COLO668 (cell line): ENCODE results near the gene BCDIN3D.

Experiments used
- DNase-seq: peaks from one replicate; lab custom pipeline; 2025; ENCODE audit not compliant: unreplicated experiment; lab: John Stamatoyannopoulos, UW

BCDIN3D gene

GRCh38 chr12:49823350-49823749 lies 19.6 kb downstream of the BCDIN3D start:
- DNase-seq: no peak

- no peak for DNase-seq
Measured at GRCh38 chr12:49821373-49822287, 21.3 kb downstream of the BCDIN3D start.

GRCh38 chr12:49819786-49820185 lies 23.1 kb downstream of the BCDIN3D start:
- no peak for DNase-seq

GRCh38 chr12:49818241-49818895 lies 24.5 kb downstream of the BCDIN3D start:
- no peak for DNase-seq

GRCh38 chr12:49813131-49813530 lies 29.8 kb downstream of the BCDIN3D start:
- no peak for DNase-seq

GRCh38 chr12:49811961-49812401 lies 30.9 kb downstream of the BCDIN3D start:
- no peak for DNase-seq

GRCh38 chr12:49811136-49811535 lies 31.8 kb downstream of the BCDIN3D start:
- DNase-seq: no peak

- no peak for DNase-seq
Measured at GRCh38 chr12:49809906-49810389, 33.0 kb downstream of the BCDIN3D start.

GRCh38 chr12:49809381-49809905 lies 33.5 kb downstream of the BCDIN3D start:
- no peak for DNase-seq

GRCh38 chr12:49808686-49809380 lies 34.1 kb downstream of the BCDIN3D start:
- DNase-seq: no peak

- DNase-seq: no peak
Measured at GRCh38 chr12:49807991-49808580, 34.8 kb downstream of the BCDIN3D start.

GRCh38 chr12:49806877-49807276 lies 36.0 kb downstream of the BCDIN3D start:
- DNase-seq: no peak

- no peak for DNase-seq
Measured at GRCh38 chr12:49806321-49806813, 36.5 kb downstream of the BCDIN3D start.

- no peak for DNase-seq
Measured at GRCh38 chr12:49805409-49805808, 37.5 kb downstream of the BCDIN3D start.

- no peak for DNase-seq
Measured at GRCh38 chr12:49804821-49805220, 38.1 kb downstream of the BCDIN3D start.

- DNase-seq: no peak
Measured at GRCh38 chr12:49803693-49804450, 39.0 kb downstream of the BCDIN3D start.

GRCh38 chr12:49801141-49802063 lies 41.5 kb downstream of the BCDIN3D start:
- no peak for DNase-seq

- DNase-seq: no peak
Measured at GRCh38 chr12:49800421-49801140, 42.3 kb downstream of the BCDIN3D start.
